NCI-H345 (cell line): ENCODE measurements around the gene HRH4.
A peak's percentile ranks its signal among the peaks of the same experiment; 100 is the strongest.

Source experiments
- DNase-seq: peaks from one replicate; lab custom pipeline; 2025; lab: John Stamatoyannopoulos, UW

HRH4 gene

GRCh38 chr18:24460388-24460787, at the start of gene HRH4:
Gene HRH4, plus strand, starts transcription at chr18:24460637. Its CDS starts 92 bp downstream, at chr18:24460729.
- DNase-seq, result no peak

- no peak for DNase-seq
Measured at GRCh38 chr18:24413148-24413547, 47.3 kb upstream of the HRH4 start.

- DNase-seq, result no peak
Measured at GRCh38 chr18:24414349-24415003, 46.0 kb upstream of the HRH4 start.

GRCh38 chr18:24417480-24417879, 43.0 kb upstream of the HRH4 start:
- no peak for DNase-seq

- no peak for DNase-seq
Measured at GRCh38 chr18:24420551-24420950, 39.9 kb upstream of the HRH4 start.

GRCh38 chr18:24421831-24422230, 38.6 kb upstream of the HRH4 start:
- no peak for DNase-seq

GRCh38 chr18:24426073-24426397, 34.4 kb upstream of the HRH4 start:
- no peak for DNase-seq

- peak; percentile 89 for DNase-seq
Measured at GRCh38 chr18:24426398-24427294, 33.8 kb upstream of the HRH4 start, which contains the start of gene IMPACT. Gene IMPACT, plus strand, starts transcription at chr18:24426670. Its CDS starts 87 bp downstream, at chr18:24426757.

- DNase-seq, result no peak
Measured at GRCh38 chr18:24427484-24427883, 33.0 kb upstream of the HRH4 start.

- no peak for DNase-seq
Measured at GRCh38 chr18:24428709-24429108, 31.7 kb upstream of the HRH4 start.

GRCh38 chr18:24429188-24429587, 31.2 kb upstream of the HRH4 start:
- DNase-seq, result no peak

GRCh38 chr18:24432618-24433017, 27.8 kb upstream of the HRH4 start:
- DNase-seq, result no peak

GRCh38 chr18:24436939-24437338, 23.5 kb upstream of the HRH4 start:
- no peak for DNase-seq

- DNase-seq, result no peak
Measured at GRCh38 chr18:24443870-24444269, 16.6 kb upstream of the HRH4 start.

GRCh38 chr18:24446453-24446852, 14.0 kb upstream of the HRH4 start:
- DNase-seq, result no peak

GRCh38 chr18:24446953-24447538, 13.4 kb upstream of the HRH4 start:
- no peak for DNase-seq

GRCh38 chr18:24447961-24448360, 12.5 kb upstream of the HRH4 start:
- DNase-seq, result no peak

- no peak for DNase-seq
Measured at GRCh38 chr18:24456549-24456948, 3.9 kb upstream of the HRH4 start.

- no peak for DNase-seq
Measured at GRCh38 chr18:24459772-24460171, 665 bp upstream of the HRH4 start.

- no peak for DNase-seq
Measured at GRCh38 chr18:24461996-24462395, 1.6 kb downstream of the HRH4 start.

GRCh38 chr18:24462838-24463775, 2.7 kb downstream of the HRH4 start:
- no peak for DNase-seq

GRCh38 chr18:24465486-24465885, 5.0 kb downstream of the HRH4 start:
- DNase-seq, result no peak
